ENCODE data around the gene GCC2. TPM values are rescaled to one million over a fixed set of nuclear protein-coding genes. Genes with fewer than 3 reads are reported as not detected.
A peak's percentile ranks its signal among the peaks of the same experiment; 100 is the strongest.
"Not testable (repeated sequence)": the region's sequence is repeated elsewhere in the genome, so short reads cannot be mapped to it uniquely, and the experiment has no call there.

GCC2 gene
- total and polyA plus RNA-seq, 2 donors from 2014 or later, result 9.5 to 74.5 TPM

DNA sequence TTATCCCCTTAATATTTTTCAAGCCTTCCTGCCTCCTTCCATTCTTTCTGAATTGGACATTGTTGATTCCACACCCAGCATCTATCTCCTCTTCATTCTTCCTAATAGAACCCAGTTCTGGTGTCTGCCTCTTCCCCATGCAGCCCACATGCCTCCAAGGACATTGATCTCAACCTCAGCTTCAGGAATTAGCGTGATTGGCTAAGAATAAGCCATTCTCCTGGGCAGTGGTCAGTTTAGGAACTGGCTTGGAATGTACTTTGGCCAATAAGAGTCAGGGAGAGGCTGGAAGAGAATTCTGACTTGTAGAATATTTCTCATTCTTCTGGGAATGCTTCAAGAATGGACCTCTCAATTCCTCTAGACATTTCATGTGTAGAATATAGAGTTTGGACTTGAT is 25.9 kb upstream of the GCC2 start:
- Histone ChIP-seq H3K27ac (ENCODE audit: low read depth in 2 of 2, low read length in 2 of 2) (no peak overlapping the region), H3K9ac (ENCODE audit: low read length in 3 of 3) (no peak overlapping the region), H3K9me3 (ENCODE audit: control insufficient read depth in 2 of 3, insufficient read depth in 1 of 3, low read length in 3 of 3) (no peaks in the 10 kb centered on the region), H3K4me1 (ENCODE audit: control insufficient read depth in 2 of 3, insufficient read depth in 2 of 3, low read depth in 1 of 3, low read length in 3 of 3) (no peaks in the 10 kb centered on the region), H3K4me3 (ENCODE audit: low read length in 3 of 3) (no peak overlapping the region), H3K36me3 (ENCODE audit: control insufficient read depth in 2 of 3, insufficient read depth in 3 of 3, low read length in 3 of 3) (no peaks in the 10 kb centered on the region), H3K27me3 (ENCODE audit: control insufficient read depth, insufficient read depth, low read length) (no peaks in the 10 kb centered on the region)
- intact Hi-C loops (cut with DNase I), result no loop called here
- FAIRE-seq (no peak), DNase-seq (no peak)
- TF ChIP-seq, protein P1, sequence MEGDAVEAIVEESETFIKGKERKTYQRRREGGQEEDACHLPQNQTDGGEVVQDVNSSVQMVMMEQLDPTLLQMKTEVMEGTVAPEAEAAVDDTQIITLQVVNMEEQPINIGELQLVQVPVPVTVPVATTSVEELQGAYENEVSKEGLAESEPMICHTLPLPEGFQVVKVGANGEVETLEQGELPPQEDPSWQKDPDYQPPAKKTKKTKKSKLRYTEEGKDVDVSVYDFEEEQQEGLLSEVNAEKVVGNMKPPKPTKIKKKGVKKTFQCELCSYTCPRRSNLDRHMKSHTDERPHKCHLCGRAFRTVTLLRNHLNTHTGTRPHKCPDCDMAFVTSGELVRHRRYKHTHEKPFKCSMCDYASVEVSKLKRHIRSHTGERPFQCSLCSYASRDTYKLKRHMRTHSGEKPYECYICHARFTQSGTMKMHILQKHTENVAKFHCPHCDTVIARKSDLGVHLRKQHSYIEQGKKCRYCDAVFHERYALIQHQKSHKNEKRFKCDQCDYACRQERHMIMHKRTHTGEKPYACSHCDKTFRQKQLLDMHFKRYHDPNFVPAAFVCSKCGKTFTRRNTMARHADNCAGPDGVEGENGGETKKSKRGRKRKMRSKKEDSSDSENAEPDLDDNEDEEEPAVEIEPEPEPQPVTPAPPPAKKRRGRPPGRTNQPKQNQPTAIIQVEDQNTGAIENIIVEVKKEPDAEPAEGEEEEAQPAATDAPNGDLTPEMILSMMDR (IDR thresholded peaks at IDR 0.05; ENCODE audit: borderline replicate concordance, extremely low read depth, insufficient read depth), result no peak

DNA sequence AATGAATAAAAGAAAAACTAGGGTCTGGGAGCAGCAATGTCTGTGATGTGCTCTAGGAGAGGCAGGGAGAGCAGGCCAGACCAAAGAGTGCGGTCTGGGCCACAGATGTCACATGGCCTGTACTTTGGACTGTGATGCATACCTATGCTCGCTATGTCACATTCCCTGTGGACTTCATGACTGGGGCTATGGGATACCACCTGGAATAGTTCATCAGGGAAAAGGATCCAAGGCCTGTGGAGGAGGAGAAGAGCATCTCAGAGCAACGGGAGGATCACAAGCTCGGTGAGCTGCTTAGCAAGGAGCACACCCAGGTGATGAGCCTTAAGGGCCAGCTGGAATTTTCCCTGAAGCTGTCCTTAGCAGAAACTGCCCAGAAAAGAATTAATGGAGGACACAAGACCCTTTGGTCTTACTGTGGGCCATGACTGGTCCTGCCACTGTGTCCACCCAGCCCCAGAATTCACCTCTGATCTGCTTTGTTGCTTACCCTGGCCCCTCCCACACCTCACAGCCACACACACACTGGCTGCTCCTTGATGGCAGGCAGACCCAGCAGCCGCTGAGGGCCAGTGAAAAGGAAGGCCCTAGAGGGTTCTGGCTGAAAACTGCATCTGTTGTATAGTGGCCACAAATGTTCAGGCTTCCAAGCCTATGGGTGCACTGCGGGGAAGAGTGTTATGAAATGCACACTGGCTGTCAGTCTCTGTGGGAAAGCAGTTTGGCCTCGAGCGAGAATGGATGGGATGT is 25.3 kb upstream of the GCC2 start:
- no peaks in the 10 kb centered on the region for H3K27me3 ChIP-seq (ENCODE audit: control insufficient read depth, insufficient read depth, low read length)
- no peak overlapping the region for H3K27ac ChIP-seq (ENCODE audit: low read depth in 2 of 2, low read length in 2 of 2)
- H3K36me3 ChIP-seq (ENCODE audit: control insufficient read depth in 2 of 3, insufficient read depth in 3 of 3, low read length in 3 of 3), result no peaks in the 10 kb centered on the region
- H3K9me3 ChIP-seq (ENCODE audit: control insufficient read depth in 2 of 3, insufficient read depth in 1 of 3, low read length in 3 of 3), result no peaks in the 10 kb centered on the region
- DNase-seq (no peak), FAIRE-seq (no peak)
- no peak overlapping the region for H3K9ac ChIP-seq (ENCODE audit: low read length in 3 of 3)
- H3K4me3 ChIP-seq (ENCODE audit: low read length in 3 of 3), result no peak overlapping the region
- TF ChIP-seq, protein P1 (IDR thresholded peaks at IDR 0.05; ENCODE audit: borderline replicate concordance, extremely low read depth, insufficient read depth), result no peak
- intact Hi-C loops (cut with DNase I), result no loop called here
- no peaks in the 10 kb centered on the region for H3K4me1 ChIP-seq (ENCODE audit: control insufficient read depth in 2 of 3, insufficient read depth in 2 of 3, low read depth in 1 of 3, low read length in 3 of 3)

DNA sequence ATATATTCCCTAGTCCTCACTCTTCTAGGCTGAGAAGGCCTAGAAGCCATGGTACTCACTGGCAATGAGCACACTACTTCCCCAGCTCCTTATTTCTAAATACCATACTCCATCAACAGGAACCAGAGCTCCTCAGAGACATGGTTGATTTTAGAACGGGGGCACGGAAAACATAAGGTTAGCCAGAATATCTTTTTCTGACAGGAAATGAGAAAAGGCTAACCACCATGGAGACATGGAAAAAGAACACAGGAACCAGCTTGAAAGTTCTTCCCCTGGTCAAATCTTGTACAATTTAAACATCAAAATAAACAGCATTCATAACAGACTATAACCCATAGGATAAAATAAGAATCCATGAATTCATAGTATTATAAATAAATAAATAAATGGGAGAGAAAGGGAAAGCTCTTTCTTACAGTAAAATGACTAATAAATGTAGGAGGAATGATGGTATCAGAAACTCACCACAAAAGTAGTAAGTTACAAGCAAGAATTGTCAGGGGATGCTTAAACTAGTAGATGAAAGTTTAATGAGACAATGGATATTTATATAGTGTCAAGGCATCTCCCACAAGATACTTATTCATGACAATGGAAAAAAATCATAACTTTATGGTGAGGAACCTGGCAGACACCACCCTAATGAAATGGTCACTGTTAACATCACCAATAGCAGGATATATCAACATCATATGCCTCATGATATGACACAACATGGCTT is 20.6 kb upstream of the GCC2 start:
- H3K9ac ChIP-seq (ENCODE audit: low read length in 3 of 3), result no peak overlapping the region
- H3K27me3 ChIP-seq (ENCODE audit: control insufficient read depth, insufficient read depth, low read length), result no peaks in the 10 kb centered on the region
- no peak overlapping the region for H3K27ac ChIP-seq (ENCODE audit: low read depth in 2 of 2, low read length in 2 of 2)
- intact Hi-C loops (cut with DNase I), result no loop called here
- TF ChIP-seq, protein P1 (IDR thresholded peaks at IDR 0.05; ENCODE audit: borderline replicate concordance, extremely low read depth, insufficient read depth), result no peak
- DNase-seq, result peak in 1 of 5 donors; percentile 8
- H3K4me3 ChIP-seq (ENCODE audit: low read length in 3 of 3), result no peak overlapping the region
- no peaks in the 10 kb centered on the region for H3K9me3 ChIP-seq (ENCODE audit: control insufficient read depth in 2 of 3, insufficient read depth in 1 of 3, low read length in 3 of 3)
- H3K4me1 ChIP-seq (ENCODE audit: control insufficient read depth in 2 of 3, insufficient read depth in 2 of 3, low read depth in 1 of 3, low read length in 3 of 3), result no peaks in the 10 kb centered on the region
- no peaks in the 10 kb centered on the region for H3K36me3 ChIP-seq (ENCODE audit: control insufficient read depth in 2 of 3, insufficient read depth in 3 of 3, low read length in 3 of 3)
- FAIRE-seq, result no peak

DNA sequence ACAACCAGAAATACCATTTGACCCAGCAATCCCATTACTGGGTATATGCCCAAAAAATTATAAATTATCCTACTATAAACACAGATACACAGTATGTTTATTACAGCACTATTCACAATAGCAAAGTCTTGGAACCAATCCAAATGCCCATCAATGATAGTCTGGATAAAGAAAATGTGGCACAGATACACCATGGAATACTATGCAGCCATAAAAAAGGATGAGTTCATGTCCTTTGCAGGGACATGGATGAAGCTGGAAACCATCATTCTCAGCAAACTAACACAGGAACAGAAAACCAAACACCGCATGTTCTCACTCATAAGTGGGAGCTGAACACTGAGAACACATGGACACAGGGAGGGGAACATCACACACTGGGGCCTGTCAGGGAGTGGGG is 13.4 kb upstream of the GCC2 start:
- FAIRE-seq; H3K36me3 ChIP-seq (ENCODE audit: control insufficient read depth in 2 of 3, insufficient read depth in 3 of 3, low read length in 3 of 3); intact Hi-C loops (cut with DNase I); H3K9ac ChIP-seq (ENCODE audit: low read length in 3 of 3); DNase-seq; H3K4me3 ChIP-seq (ENCODE audit: low read length in 3 of 3); H3K9me3 ChIP-seq (ENCODE audit: control insufficient read depth in 2 of 3, insufficient read depth in 1 of 3, low read length in 3 of 3); H3K4me1 ChIP-seq (ENCODE audit: control insufficient read depth in 2 of 3, insufficient read depth in 2 of 3, low read depth in 1 of 3, low read length in 3 of 3); H3K27me3 ChIP-seq (ENCODE audit: control insufficient read depth, insufficient read depth, low read length); H3K27ac ChIP-seq (ENCODE audit: low read depth in 2 of 2, low read length in 2 of 2): not testable (repeated sequence)

Measured in kidney (tissue), 14 donors.